Measurements from ENCODE around the gene CACNA1C. TPM values are rescaled to one million over a fixed set of nuclear protein-coding genes. Genes with fewer than 3 reads are reported as not detected.

CACNA1C gene
- total RNA-seq, 2 donors from 2014 or later: 0.84 to 10.2 TPM

GRCh38 chr12:2408262-2408661, 355.5 kb downstream of the CACNA1C start:
- H3K36me3 ChIP-seq: no peaks in the 10 kb centered on the region
- intact Hi-C loops (cut with DNase I): no loop called here
- no peak for DNase-seq
- H3K4me1 ChIP-seq: no peaks in the 10 kb centered on the region
- no peak for TF ChIP-seq CTCF (IDR thresholded peaks at IDR 0.05)
- no peak overlapping the region for H3K27ac ChIP-seq
- H3K9me3 ChIP-seq: no peaks in the 10 kb centered on the region
- H3K9ac ChIP-seq (ENCODE audit: low read depth in 2 of 2, low read length in 2 of 2): no peak overlapping the region
- H3K27me3 ChIP-seq: no peaks in the 10 kb centered on the region
- H3K4me3 ChIP-seq: no peak overlapping the region

GRCh38 chr12:2409656-2410265, 357.0 kb downstream of the CACNA1C start:
- Histone ChIP-seq H3K36me3 (no peaks in the 10 kb centered on the region), H3K9me3 (no peaks in the 10 kb centered on the region), H3K9ac (ENCODE audit: low read depth in 2 of 2, low read length in 2 of 2) (no peak overlapping the region), H3K27ac (no peak overlapping the region), H3K4me1 (no peaks in the 10 kb centered on the region), H3K27me3 (no peaks in the 10 kb centered on the region), H3K4me3 (no peak overlapping the region)
- intact Hi-C loops (cut with DNase I): no loop called here
- no peak for DNase-seq
- no peak for TF ChIP-seq CTCF (IDR thresholded peaks at IDR 0.05)

GRCh38 chr12:2410496-2410895, 357.7 kb downstream of the CACNA1C start:
- Histone ChIP-seq H3K4me1 (no peaks in the 10 kb centered on the region), H3K4me3 (no peak overlapping the region), H3K27ac (no peak overlapping the region), H3K36me3 (no peaks in the 10 kb centered on the region), H3K9ac (ENCODE audit: low read depth in 2 of 2, low read length in 2 of 2) (no peak overlapping the region), H3K27me3 (no peaks in the 10 kb centered on the region), H3K9me3 (no peaks in the 10 kb centered on the region)
- intact Hi-C loops (cut with DNase I): no loop called here
- no peak for TF ChIP-seq CTCF (IDR thresholded peaks at IDR 0.05)
- no peak for DNase-seq

GRCh38 chr12:2411011-2411410, 358.2 kb downstream of the CACNA1C start:
- Histone ChIP-seq H3K27me3 (no peaks in the 10 kb centered on the region), H3K9me3 (no peaks in the 10 kb centered on the region), H3K4me3 (no peak overlapping the region), H3K36me3 (no peaks in the 10 kb centered on the region), H3K9ac (ENCODE audit: low read depth in 2 of 2, low read length in 2 of 2) (no peak overlapping the region), H3K27ac (no peak overlapping the region), H3K4me1 (no peaks in the 10 kb centered on the region)
- DNase-seq: no peak
- TF ChIP-seq CTCF (IDR thresholded peaks at IDR 0.05): no peak
- intact Hi-C loops (cut with DNase I): no loop called here

- Histone ChIP-seq H3K4me3 (no peak overlapping the region), H3K9ac (ENCODE audit: low read depth in 2 of 2, low read length in 2 of 2) (no peak overlapping the region), H3K27me3 (no peaks in the 10 kb centered on the region), H3K4me1 (no peaks in the 10 kb centered on the region), H3K27ac (no peak overlapping the region), H3K36me3 (no peaks in the 10 kb centered on the region), H3K9me3 (no peaks in the 10 kb centered on the region)
- intact Hi-C loops (cut with DNase I): no loop called here
- DNase-seq: no peak
- TF ChIP-seq CTCF (IDR thresholded peaks at IDR 0.05): no peak
Observed at GRCh38 chr12:2411616-2412304, 359.0 kb downstream of the CACNA1C start.
